Endothelial cell of umbilical vein (primary cell): ENCODE data around the gene NLRP9. TPM values are rescaled to one million over a fixed set of nuclear protein-coding genes. Genes with fewer than 3 reads are reported as not detected.

ENCODE experiments used
- BruUV-seq: library from RNA; stranded (reverse); fragments of 400-500 nt; replicated peaks from 2 replicates; lab custom pipeline; 2021; lab: Mats Ljungman, UMichigan
- CTCF ChIA-PET: fragments of 300-600, 350-600 bp; sonication (Branson Sonifier 250); formaldehyde crosslinking; loops from one replicate; lab custom pipeline; 2021; ENCODE audit warnings: antibody characterized with exemption, inconsistent platforms; lab: Charles Lee
- POLR2A ChIA-PET: fragments of 300-600, 350-600 bp; sonication (Branson Sonifier 250); formaldehyde crosslinking; loops from one replicate; lab custom pipeline; 2021; ENCODE audit warnings: antibody characterized with exemption, inconsistent platforms; lab: Charles Lee
- DNase-seq: peaks from one replicate; pipeline ENCODE4 v3.0.0-alpha.2; 2011; ENCODE audit warnings: low read depth, low spot score
- FAIRE-seq: peaks from 2 replicates; lab custom pipeline; 2011; peaks lifted over from hg19 to GRCh38; lab: Jason Lieb, UNC
- H2AFZ ChIP-seq: 2 replicates; pipeline ENCODE4 v1.6.0; 2012; ENCODE audit warnings: low read depth, low read length, control low read depth, inconsistent platforms
- H3K27ac ChIP-seq: 2 replicates; pipeline ENCODE4 v1.5.1; 2011; ENCODE audit warnings: low read depth, mild to moderate bottlenecking, control low read depth, low read length, moderate library complexity; ENCODE audit not compliant: insufficient read depth
- H3K27me3 ChIP-seq, 2 experiments: 2 replicates each; pipeline versions ENCODE4 v1.6.0 to v1.6.1; 2011; ENCODE audit warnings: low read length in 2 of 2, mixed read lengths in 1 of 2; ENCODE audit not compliant: control insufficient read depth in 2 of 2, insufficient read depth in 2 of 2
- H3K36me3 ChIP-seq, 2 experiments: 2 replicates in 1 of 2; 3 replicates in 1 of 2; pipeline ENCODE4 v1.5.1; 2011; ENCODE audit warnings: low read length in 2 of 2, mild to moderate bottlenecking in 1 of 2, moderate library complexity in 1 of 2; ENCODE audit not compliant: control insufficient read depth in 2 of 2, insufficient read depth in 2 of 2; ENCODE audit errors: extremely low read depth in 1 of 2
- H3K4me1 ChIP-seq: 3 replicates; pipeline ENCODE4 v1.5.1; 2011; ENCODE audit warnings: mild to moderate bottlenecking, low read length; ENCODE audit not compliant: control insufficient read depth, insufficient read depth; ENCODE audit errors: extremely low read depth
- H3K4me2 ChIP-seq: 2 replicates; pipeline ENCODE4 v1.6.1; 2011; ENCODE audit warnings: low read length, control low read depth, mixed read lengths; ENCODE audit not compliant: insufficient read depth
- H3K4me3 ChIP-seq, 3 experiments: fragments of 200-600 bp in 1 of 3; sonication (generic), shearing (Covaris generic) in 1 of 3; replicated peaks in 1 of 3; 2 replicates each; pipeline ENCODE4 v1.5.1; 2011 to 2016; ENCODE audit warnings: control low read depth in 3 of 3, low read length in 3 of 3, mild to moderate bottlenecking in 2 of 3, inconsistent platforms in 1 of 3, low read depth in 1 of 3, moderate library complexity in 1 of 3; ENCODE audit not compliant: insufficient read depth in 1 of 3
- H3K79me2 ChIP-seq: 2 replicates; pipeline ENCODE4 v1.6.0; 2012; ENCODE audit warnings: low read length, inconsistent platforms; ENCODE audit not compliant: control insufficient read depth, insufficient read depth
- H3K9ac ChIP-seq: replicated peaks from 2 replicates; pipeline ENCODE3; 2011; ENCODE audit warnings: low read length, control low read depth; ENCODE audit not compliant: insufficient read depth; ENCODE audit errors: extremely low read depth
- H3K9me1 ChIP-seq: replicated peaks from 3 replicates; pipeline ENCODE4 v1.6.0; 2011; ENCODE audit warnings: mild to moderate bottlenecking, low read length; ENCODE audit not compliant: control insufficient read depth, insufficient read depth; ENCODE audit errors: extremely low read depth
- H3K9me3 ChIP-seq: replicated peaks from 2 replicates; pipeline ENCODE4 v1.5.1; 2012; ENCODE audit warnings: low read length, inconsistent platforms; ENCODE audit not compliant: control insufficient read depth, insufficient read depth
- H4K20me1 ChIP-seq: replicated peaks from 2 replicates; pipeline ENCODE3; 2011; ENCODE audit warnings: mild to moderate bottlenecking, low read length; ENCODE audit not compliant: control insufficient read depth, insufficient read depth; ENCODE audit errors: extremely low read depth
- EZH2 ChIP-seq: IDR thresholded peaks from 2 replicates; pipeline ENCODE4 v1.6.1; 2012; ENCODE audit warnings: borderline replicate concordance, low read depth, mild to moderate bottlenecking, moderate library complexity, low read length, inconsistent platforms; ENCODE audit not compliant: severe bottlenecking
- FOS ChIP-seq: IDR thresholded peaks from 2 replicates; pipeline ENCODE4 v1.6.1; 2011; ENCODE audit warnings: mild to moderate bottlenecking, low read length, moderate library complexity, borderline replicate concordance; ENCODE audit not compliant: insufficient read depth
- GATA2 ChIP-seq: IDR thresholded peaks from 2 replicates; pipeline ENCODE4 v1.7.0; 2011; ENCODE audit warnings: low read depth, mild to moderate bottlenecking, moderate library complexity, mixed read lengths, low read length; ENCODE audit not compliant: insufficient read length, insufficient read depth
- JUN ChIP-seq: IDR thresholded peaks from 2 replicates; pipeline ENCODE4 v1.6.1; 2011; ENCODE audit warnings: borderline replicate concordance, low read depth; ENCODE audit not compliant: insufficient read length, insufficient read depth
- POLR2A ChIP-seq: IDR thresholded peaks from 2 replicates; pipeline ENCODE4 v1.6.1; 2012; ENCODE audit warnings: low read depth, mild to moderate bottlenecking, control low read depth, low read length
- POLR2AphosphoS5 ChIP-seq: IDR thresholded peaks from 2 replicates; pipeline ENCODE4 v1.6.1; 2012; ENCODE audit warnings: low read depth, mild to moderate bottlenecking, control low read depth, low read length, moderate library complexity; ENCODE audit not compliant: insufficient read depth
- dilution Hi-C: fragments of 300-500 bp; cut with MboI; formaldehyde crosslinking; loops from one replicate; pipeline ENCODE4 v1.15.0; 2019; ENCODE audit warnings: low sequenced_read_pairs; ENCODE audit not compliant: extremely low pct_ligation_motif_present
- intact Hi-C: fragments of 100-400 bp; cut with micrococcal nuclease; formaldehyde crosslinking; loops from one replicate; pipeline ENCODE4 v1.10.0; 2022
- polyA plus RNA-seq, 4 experiments: library from polyadenylated mRNA; depleted of rRNA in 3 of 4; stranded (reverse) in 3 of 4; unstranded in 1 of 4; fragments of >200 nt; gene quantifications; 2 replicates each; pipeline versions ENCODE4 v1.2.1 to v1.2.3, GENCODE V29; 2011 to 2012; ENCODE audit warnings: missing spikeins in 1 of 4
- total RNA-seq: library from RNA; stranded (reverse); gene quantifications from 2 replicates; pipeline ENCODE4 v1.2.3, GENCODE V29; 2021
- TF ChIP-seq, protein P1 (sequence below): IDR thresholded peaks from 2 replicates; pipeline ENCODE4 v1.6.1; 2011; ENCODE audit not compliant: insufficient read depth, insufficient read length
- TF ChIP-seq, protein P2 (sequence below), 2 donors: IDR thresholded peaks; 1 replicate in 1 of 2; 2 replicates in 1 of 2; pipeline ENCODE4 v1.5.1; 2011; ENCODE audit warnings: low read length in 2 of 2, mild to moderate bottlenecking in 2 of 2, moderate library complexity in 2 of 2, control low read depth in 1 of 2, inconsistent platforms in 1 of 2, low read depth in 1 of 2; ENCODE audit not compliant: insufficient read depth in 1 of 2; ENCODE audit errors: extremely low read depth in 1 of 2

The NLRP9 gene
- total and polyA plus RNA-seq, 2 donors (not counting 3 experiments of a cell fraction or from before 2014, with no cell fraction given), result not detected

DNA sequence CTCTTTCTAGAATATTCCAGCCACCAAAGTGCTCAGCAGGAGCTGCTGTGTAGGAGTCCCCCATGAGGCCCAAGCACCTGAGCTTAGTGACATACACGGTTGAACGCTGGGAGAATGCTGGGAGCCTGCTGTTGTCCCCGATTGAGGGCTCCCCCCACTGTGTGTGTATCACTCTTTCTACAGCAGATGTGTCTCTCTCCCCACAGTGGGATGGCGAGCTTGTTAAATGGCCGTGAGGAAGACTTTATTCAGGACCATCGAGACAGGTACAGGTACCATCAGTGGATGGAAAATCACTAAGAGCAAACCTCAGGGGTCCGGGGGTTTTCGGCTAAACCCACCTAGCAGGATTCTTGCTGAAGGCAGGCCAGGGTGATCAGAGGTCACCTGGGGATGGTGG is 40.5 kb downstream of the NLRP9 start:
- H3K9me1 ChIP-seq, result no peaks in the 10 kb centered on the region
- H3K4me3 ChIP-seq, result no peak overlapping the region
- no TSS peak for BruUV-seq
- DNase-seq, result no peak
- no peaks in the 10 kb centered on the region for H3K4me1 ChIP-seq
- H3K79me2 ChIP-seq, result no peaks in the 10 kb centered on the region
- H3K9me3 ChIP-seq, result no peaks in the 10 kb centered on the region
- intact Hi-C loops (no loop called here), dilution Hi-C loops (no loop called here)
- CTCF ChIA-PET, result no interaction called here
- H2AFZ ChIP-seq, result no peak overlapping the region
- no peak overlapping the region for H3K9ac ChIP-seq
- H3K4me2 ChIP-seq, result no peak overlapping the region
- no peaks in the 10 kb centered on the region for H3K27me3 ChIP-seq
- no peak for FAIRE-seq
- no peak for TF ChIP-seq POLR2A
- no peak for TF ChIP-seq EZH2
- no peak for TF ChIP-seq FOS
- TF ChIP-seq POLR2AphosphoS5, result no peak
- TF ChIP-seq, protein P1, sequence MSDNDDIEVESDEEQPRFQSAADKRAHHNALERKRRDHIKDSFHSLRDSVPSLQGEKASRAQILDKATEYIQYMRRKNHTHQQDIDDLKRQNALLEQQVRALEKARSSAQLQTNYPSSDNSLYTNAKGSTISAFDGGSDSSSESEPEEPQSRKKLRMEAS, result no peak
- POLR2A ChIA-PET, result no interaction called here
- H3K36me3 ChIP-seq, result peaks cover 2 to 37% of the 10 kb centered on the region in 2 experiments
- H4K20me1 ChIP-seq, result no peaks in the 10 kb centered on the region
- H3K27ac ChIP-seq, result no peak overlapping the region

DNA sequence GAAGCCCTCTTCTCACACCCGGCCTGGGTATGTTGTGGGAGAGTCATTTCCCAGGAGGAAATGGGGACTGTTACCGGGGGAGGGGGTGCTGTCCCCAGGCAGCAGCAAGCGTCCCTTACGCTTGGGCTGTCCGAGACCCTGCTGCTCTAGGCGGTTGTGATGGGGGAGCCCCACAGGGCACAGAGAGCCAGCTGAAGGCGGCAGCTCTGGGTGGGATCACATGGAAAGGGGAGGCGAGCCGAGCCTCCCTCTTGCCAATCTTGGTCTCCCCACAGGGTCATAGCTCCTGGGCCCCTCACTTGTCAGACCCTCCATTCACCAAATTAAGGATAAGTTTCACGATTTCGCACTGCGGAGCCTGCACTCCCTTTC is 41.1 kb downstream of the NLRP9 start:
- Histone ChIP-seq H3K9me3 (no peaks in the 10 kb centered on the region), H3K9ac (no peak overlapping the region), H4K20me1 (no peaks in the 10 kb centered on the region), H3K27me3 (no peaks in the 10 kb centered on the region), H3K4me3 (no peak overlapping the region), H3K27ac (no peak overlapping the region), H3K36me3 (peaks cover 2 to 39% of the 10 kb centered on the region in 2 experiments), H3K4me1 (no peaks in the 10 kb centered on the region), H3K4me2 (no peak overlapping the region), H3K79me2 (no peaks in the 10 kb centered on the region), H3K9me1 (no peaks in the 10 kb centered on the region), H2AFZ (no peak overlapping the region)
- ChIA-PET POLR2A (no interaction called here), CTCF (no interaction called here)
- BruUV-seq, result no TSS peak
- dilution Hi-C loops, result no loop called here
- no peak for TF ChIP-seq EZH2
- TF ChIP-seq POLR2A, result no peak
- no peak for TF ChIP-seq GATA2
- TF ChIP-seq, protein P2, sequence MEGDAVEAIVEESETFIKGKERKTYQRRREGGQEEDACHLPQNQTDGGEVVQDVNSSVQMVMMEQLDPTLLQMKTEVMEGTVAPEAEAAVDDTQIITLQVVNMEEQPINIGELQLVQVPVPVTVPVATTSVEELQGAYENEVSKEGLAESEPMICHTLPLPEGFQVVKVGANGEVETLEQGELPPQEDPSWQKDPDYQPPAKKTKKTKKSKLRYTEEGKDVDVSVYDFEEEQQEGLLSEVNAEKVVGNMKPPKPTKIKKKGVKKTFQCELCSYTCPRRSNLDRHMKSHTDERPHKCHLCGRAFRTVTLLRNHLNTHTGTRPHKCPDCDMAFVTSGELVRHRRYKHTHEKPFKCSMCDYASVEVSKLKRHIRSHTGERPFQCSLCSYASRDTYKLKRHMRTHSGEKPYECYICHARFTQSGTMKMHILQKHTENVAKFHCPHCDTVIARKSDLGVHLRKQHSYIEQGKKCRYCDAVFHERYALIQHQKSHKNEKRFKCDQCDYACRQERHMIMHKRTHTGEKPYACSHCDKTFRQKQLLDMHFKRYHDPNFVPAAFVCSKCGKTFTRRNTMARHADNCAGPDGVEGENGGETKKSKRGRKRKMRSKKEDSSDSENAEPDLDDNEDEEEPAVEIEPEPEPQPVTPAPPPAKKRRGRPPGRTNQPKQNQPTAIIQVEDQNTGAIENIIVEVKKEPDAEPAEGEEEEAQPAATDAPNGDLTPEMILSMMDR (IDR thresholded peaks at IDR 0.05; ENCODE audit: extremely low read depth in 1 of 2, insufficient read depth in 1 of 2, low read depth in 1 of 2, low read length in 2 of 2), result no peak
- TF ChIP-seq POLR2AphosphoS5, result no peak
- no peak for TF ChIP-seq JUN
- no peak for TF ChIP-seq FOS
- no peak for FAIRE-seq
- intact Hi-C loops, result no loop called here
- DNase-seq, result no peak
